Endothelial cell of umbilical vein (primary cell): ENCODE data around the gene KIF27. TPM values are rescaled to one million over a fixed set of nuclear protein-coding genes. Genes with fewer than 3 reads are reported as not detected.

ENCODE experiments used
- BruUV-seq: library from RNA; stranded (reverse); fragments of 400-500 nt; replicated peaks from 2 replicates; lab custom pipeline; 2021; lab: Mats Ljungman, UMichigan
- CTCF ChIA-PET: fragments of 300-600, 350-600 bp; sonication (Branson Sonifier 250); formaldehyde crosslinking; loops from one replicate; lab custom pipeline; 2021; ENCODE audit warnings: antibody characterized with exemption, inconsistent platforms; lab: Charles Lee
- POLR2A ChIA-PET: fragments of 300-600, 350-600 bp; sonication (Branson Sonifier 250); formaldehyde crosslinking; loops from one replicate; lab custom pipeline; 2021; ENCODE audit warnings: antibody characterized with exemption, inconsistent platforms; lab: Charles Lee
- DNase-seq: peaks from one replicate; pipeline ENCODE4 v3.0.0-alpha.2; 2011; ENCODE audit warnings: low read depth, low spot score
- FAIRE-seq: peaks from 2 replicates; lab custom pipeline; 2011; peaks lifted over from hg19 to GRCh38; lab: Jason Lieb, UNC
- H2AFZ ChIP-seq: 2 replicates; pipeline ENCODE4 v1.6.0; 2012; ENCODE audit warnings: low read depth, low read length, control low read depth, inconsistent platforms
- H3K27ac ChIP-seq: 2 replicates; pipeline ENCODE4 v1.5.1; 2011; ENCODE audit warnings: low read depth, mild to moderate bottlenecking, control low read depth, low read length, moderate library complexity; ENCODE audit not compliant: insufficient read depth
- H3K27me3 ChIP-seq, 2 experiments: 2 replicates each; pipeline versions ENCODE4 v1.6.0 to v1.6.1; 2011; ENCODE audit warnings: low read length in 2 of 2, mixed read lengths in 1 of 2; ENCODE audit not compliant: control insufficient read depth in 2 of 2, insufficient read depth in 2 of 2
- H3K36me3 ChIP-seq, 2 experiments: 2 replicates in 1 of 2; 3 replicates in 1 of 2; pipeline ENCODE4 v1.5.1; 2011; ENCODE audit warnings: low read length in 2 of 2, mild to moderate bottlenecking in 1 of 2, moderate library complexity in 1 of 2; ENCODE audit not compliant: control insufficient read depth in 2 of 2, insufficient read depth in 2 of 2; ENCODE audit errors: extremely low read depth in 1 of 2
- H3K4me1 ChIP-seq: 3 replicates; pipeline ENCODE4 v1.5.1; 2011; ENCODE audit warnings: mild to moderate bottlenecking, low read length; ENCODE audit not compliant: control insufficient read depth, insufficient read depth; ENCODE audit errors: extremely low read depth
- H3K4me2 ChIP-seq: 2 replicates; pipeline ENCODE4 v1.6.1; 2011; ENCODE audit warnings: low read length, control low read depth, mixed read lengths; ENCODE audit not compliant: insufficient read depth
- H3K4me3 ChIP-seq, 3 experiments: fragments of 200-600 bp in 1 of 3; sonication (generic), shearing (Covaris generic) in 1 of 3; replicated peaks in 1 of 3; 2 replicates each; pipeline ENCODE4 v1.5.1; 2011 to 2016; ENCODE audit warnings: control low read depth in 3 of 3, low read length in 3 of 3, mild to moderate bottlenecking in 2 of 3, inconsistent platforms in 1 of 3, low read depth in 1 of 3, moderate library complexity in 1 of 3; ENCODE audit not compliant: insufficient read depth in 1 of 3
- H3K79me2 ChIP-seq: 2 replicates; pipeline ENCODE4 v1.6.0; 2012; ENCODE audit warnings: low read length, inconsistent platforms; ENCODE audit not compliant: control insufficient read depth, insufficient read depth
- H3K9ac ChIP-seq: replicated peaks from 2 replicates; pipeline ENCODE3; 2011; ENCODE audit warnings: low read length, control low read depth; ENCODE audit not compliant: insufficient read depth; ENCODE audit errors: extremely low read depth
- H3K9me1 ChIP-seq: replicated peaks from 3 replicates; pipeline ENCODE4 v1.6.0; 2011; ENCODE audit warnings: mild to moderate bottlenecking, low read length; ENCODE audit not compliant: control insufficient read depth, insufficient read depth; ENCODE audit errors: extremely low read depth
- H3K9me3 ChIP-seq: replicated peaks from 2 replicates; pipeline ENCODE4 v1.5.1; 2012; ENCODE audit warnings: low read length, inconsistent platforms; ENCODE audit not compliant: control insufficient read depth, insufficient read depth
- H4K20me1 ChIP-seq: replicated peaks from 2 replicates; pipeline ENCODE3; 2011; ENCODE audit warnings: mild to moderate bottlenecking, low read length; ENCODE audit not compliant: control insufficient read depth, insufficient read depth; ENCODE audit errors: extremely low read depth
- EZH2 ChIP-seq: IDR thresholded peaks from 2 replicates; pipeline ENCODE4 v1.6.1; 2012; ENCODE audit warnings: borderline replicate concordance, low read depth, mild to moderate bottlenecking, moderate library complexity, low read length, inconsistent platforms; ENCODE audit not compliant: severe bottlenecking
- FOS ChIP-seq: IDR thresholded peaks from 2 replicates; pipeline ENCODE4 v1.6.1; 2011; ENCODE audit warnings: mild to moderate bottlenecking, low read length, moderate library complexity, borderline replicate concordance; ENCODE audit not compliant: insufficient read depth
- GATA2 ChIP-seq: IDR thresholded peaks from 2 replicates; pipeline ENCODE4 v1.7.0; 2011; ENCODE audit warnings: low read depth, mild to moderate bottlenecking, moderate library complexity, mixed read lengths, low read length; ENCODE audit not compliant: insufficient read length, insufficient read depth
- JUN ChIP-seq: IDR thresholded peaks from 2 replicates; pipeline ENCODE4 v1.6.1; 2011; ENCODE audit warnings: borderline replicate concordance, low read depth; ENCODE audit not compliant: insufficient read length, insufficient read depth
- MAX ChIP-seq: IDR thresholded peaks from 2 replicates; pipeline ENCODE4 v1.6.1; 2011; ENCODE audit not compliant: insufficient read depth, insufficient read length
- MYC ChIP-seq: IDR thresholded peaks from one replicate; pipeline ENCODE4 v1.6.1; 2011; ENCODE audit warnings: mild to moderate bottlenecking, low read depth, low read length
- POLR2A ChIP-seq: IDR thresholded peaks from 2 replicates; pipeline ENCODE4 v1.6.1; 2012; ENCODE audit warnings: low read depth, mild to moderate bottlenecking, control low read depth, low read length
- POLR2AphosphoS5 ChIP-seq: IDR thresholded peaks from 2 replicates; pipeline ENCODE4 v1.6.1; 2012; ENCODE audit warnings: low read depth, mild to moderate bottlenecking, control low read depth, low read length, moderate library complexity; ENCODE audit not compliant: insufficient read depth
- dilution Hi-C: fragments of 300-500 bp; cut with MboI; formaldehyde crosslinking; loops from one replicate; pipeline ENCODE4 v1.15.0; 2019; ENCODE audit warnings: low sequenced_read_pairs; ENCODE audit not compliant: extremely low pct_ligation_motif_present
- intact Hi-C: fragments of 100-400 bp; cut with micrococcal nuclease; formaldehyde crosslinking; loops from one replicate; pipeline ENCODE4 v1.10.0; 2022
- polyA plus RNA-seq, 4 experiments: library from polyadenylated mRNA; depleted of rRNA in 3 of 4; stranded (reverse) in 3 of 4; unstranded in 1 of 4; fragments of >200 nt; gene quantifications; 2 replicates each; pipeline versions ENCODE4 v1.2.1 to v1.2.3, GENCODE V29; 2011 to 2012; ENCODE audit warnings: missing spikeins in 1 of 4
- total RNA-seq: library from RNA; stranded (reverse); gene quantifications from 2 replicates; pipeline ENCODE4 v1.2.3, GENCODE V29; 2021
- TF ChIP-seq, protein P1 (sequence below), 2 donors: IDR thresholded peaks; 1 replicate in 1 of 2; 2 replicates in 1 of 2; pipeline ENCODE4 v1.5.1; 2011; ENCODE audit warnings: low read length in 2 of 2, mild to moderate bottlenecking in 2 of 2, moderate library complexity in 2 of 2, control low read depth in 1 of 2, inconsistent platforms in 1 of 2, low read depth in 1 of 2; ENCODE audit not compliant: insufficient read depth in 1 of 2; ENCODE audit errors: extremely low read depth in 1 of 2

KIF27 gene
- total and polyA plus RNA-seq, 2 donors (not counting 3 experiments of a cell fraction or from before 2014, with no cell fraction given), result 0.28 to 3.2 TPM

DNA sequence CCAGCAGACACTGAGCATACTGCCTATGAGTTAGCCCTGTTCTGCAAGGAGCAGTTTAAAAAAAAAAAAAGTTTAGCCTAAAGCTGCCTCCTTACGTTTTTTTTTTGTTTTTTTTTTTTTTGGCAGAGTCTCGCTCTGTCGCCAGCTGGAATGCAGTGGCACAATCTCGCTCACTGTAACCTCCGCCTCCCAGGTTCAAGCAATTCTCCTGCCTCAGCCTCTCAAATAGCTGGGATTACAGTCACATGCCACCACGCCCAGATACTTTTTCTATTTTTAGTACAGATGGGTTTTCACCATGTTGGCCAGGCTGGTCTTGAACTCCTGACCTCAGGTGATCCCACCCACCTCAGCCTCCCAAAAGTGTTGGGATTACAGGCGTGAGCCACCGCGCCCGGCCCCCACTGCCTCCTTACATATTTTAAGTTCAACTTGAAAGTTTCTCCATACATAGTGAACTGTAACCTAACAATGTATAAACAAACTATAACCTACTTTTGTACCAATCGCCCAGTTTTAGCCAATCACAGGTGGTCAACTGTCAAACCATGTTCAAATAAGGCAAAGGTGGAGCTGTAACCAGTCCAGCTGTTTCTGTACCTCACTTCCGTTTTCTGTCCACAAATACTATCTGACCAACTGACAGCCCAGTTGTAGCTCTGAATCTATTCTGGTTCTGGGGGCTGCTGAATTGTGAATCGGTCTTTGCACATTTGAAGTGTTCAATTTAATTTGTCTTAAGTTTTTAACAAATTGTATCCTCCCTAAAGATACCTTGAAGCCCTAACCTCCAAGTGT lies 120.8 kb downstream of the KIF27 start:
- Histone ChIP-seq H3K4me1 (no peaks in the 10 kb centered on the region), H3K9ac (no peak overlapping the region), H3K9me3 (no peaks in the 10 kb centered on the region), H3K79me2 (no peaks in the 10 kb centered on the region), H3K4me2 (no peak overlapping the region), H3K36me3 (no peaks in the 10 kb centered on the region), H3K9me1 (no peaks in the 10 kb centered on the region), H3K27me3 (no peaks in the 10 kb centered on the region), H4K20me1 (no peaks in the 10 kb centered on the region), H2AFZ (no peak overlapping the region), H3K27ac (no peak overlapping the region), H3K4me3 (no peak overlapping the region)
- FAIRE-seq, result no peak
- POLR2A ChIA-PET, result no interaction called here
- dilution Hi-C loops, result no loop called here
- no TSS peak for BruUV-seq
- CTCF ChIA-PET, result no interaction called here
- no peak for DNase-seq
- TF ChIP-seq MAX, result no peak
- TF ChIP-seq POLR2AphosphoS5, result no peak
- no peak for TF ChIP-seq FOS
- TF ChIP-seq POLR2A, result no peak
- TF ChIP-seq GATA2, result no peak
- TF ChIP-seq, protein P1, sequence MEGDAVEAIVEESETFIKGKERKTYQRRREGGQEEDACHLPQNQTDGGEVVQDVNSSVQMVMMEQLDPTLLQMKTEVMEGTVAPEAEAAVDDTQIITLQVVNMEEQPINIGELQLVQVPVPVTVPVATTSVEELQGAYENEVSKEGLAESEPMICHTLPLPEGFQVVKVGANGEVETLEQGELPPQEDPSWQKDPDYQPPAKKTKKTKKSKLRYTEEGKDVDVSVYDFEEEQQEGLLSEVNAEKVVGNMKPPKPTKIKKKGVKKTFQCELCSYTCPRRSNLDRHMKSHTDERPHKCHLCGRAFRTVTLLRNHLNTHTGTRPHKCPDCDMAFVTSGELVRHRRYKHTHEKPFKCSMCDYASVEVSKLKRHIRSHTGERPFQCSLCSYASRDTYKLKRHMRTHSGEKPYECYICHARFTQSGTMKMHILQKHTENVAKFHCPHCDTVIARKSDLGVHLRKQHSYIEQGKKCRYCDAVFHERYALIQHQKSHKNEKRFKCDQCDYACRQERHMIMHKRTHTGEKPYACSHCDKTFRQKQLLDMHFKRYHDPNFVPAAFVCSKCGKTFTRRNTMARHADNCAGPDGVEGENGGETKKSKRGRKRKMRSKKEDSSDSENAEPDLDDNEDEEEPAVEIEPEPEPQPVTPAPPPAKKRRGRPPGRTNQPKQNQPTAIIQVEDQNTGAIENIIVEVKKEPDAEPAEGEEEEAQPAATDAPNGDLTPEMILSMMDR (IDR thresholded peaks at IDR 0.05; ENCODE audit: extremely low read depth in 1 of 2, insufficient read depth in 1 of 2, low read depth in 1 of 2, low read length in 2 of 2), result no peak
- TF ChIP-seq JUN, result no peak
- TF ChIP-seq EZH2, result no peak
- TF ChIP-seq MYC, result no peak
- intact Hi-C loops, result no loop called here
